HL-60 (cell line): ENCODE results near the gene FEZ2.

Experiments
- CTCF ChIP-seq: IDR thresholded peaks from one replicate; pipeline ENCODE4 v1.5.1; 2011; ENCODE audit warnings: low read length, control low read depth, inconsistent platforms; ENCODE audit not compliant: insufficient read depth
- GABPA ChIP-seq: IDR thresholded peaks from 2 replicates; pipeline ENCODE4 v1.6.1; 2012; ENCODE audit warnings: low read depth
- POLR2AphosphoS5 ChIP-seq: IDR thresholded peaks from 2 replicates; pipeline ENCODE4 v1.6.1; 2012; ENCODE audit warnings: low read depth
- REST ChIP-seq: IDR thresholded peaks from 2 replicates; pipeline ENCODE4 v1.6.1; 2012; ENCODE audit warnings: low read depth; ENCODE audit not compliant: insufficient replicate concordance
- SPI1 ChIP-seq: IDR thresholded peaks from 2 replicates; pipeline ENCODE4 v1.6.1; 2012; ENCODE audit warnings: low read depth, mild to moderate bottlenecking, borderline replicate concordance

DNA sequence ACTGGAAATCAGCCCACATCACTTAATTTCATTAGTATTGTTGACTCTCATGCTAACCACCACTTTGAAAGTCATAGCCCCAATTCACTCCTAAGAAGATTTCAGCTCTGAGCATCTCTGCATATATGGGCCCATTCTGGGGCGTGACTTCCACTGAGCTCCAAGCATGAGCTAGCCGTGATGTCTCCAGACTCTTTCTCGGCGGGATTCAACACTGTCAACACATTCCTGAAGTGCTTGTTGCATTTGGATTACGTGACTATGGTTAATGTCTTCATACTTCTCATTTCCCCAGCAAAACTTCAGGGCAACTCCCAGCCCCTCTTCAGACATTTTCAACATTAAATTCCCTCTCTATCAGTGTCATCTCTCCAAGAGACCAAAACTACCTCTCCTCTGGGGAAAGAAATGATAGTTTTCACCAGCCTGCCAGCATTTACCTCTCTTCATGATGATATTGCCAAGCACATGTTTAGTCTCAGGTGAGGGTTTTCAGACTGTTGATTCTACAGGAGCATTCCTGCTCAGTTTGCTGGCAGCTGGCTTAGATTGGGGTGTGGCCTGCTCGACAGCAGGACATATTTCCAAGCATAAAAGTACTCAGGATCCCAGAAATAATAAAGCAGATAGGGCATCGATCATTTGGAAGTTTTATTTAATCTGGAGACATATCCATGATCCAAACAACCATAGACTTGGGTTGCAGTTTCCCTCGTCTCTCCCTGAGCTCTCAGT, 81.7 kb downstream of the FEZ2 start:
- TF ChIP-seq CTCF (no peak), REST (no peak), POLR2AphosphoS5 (no peak), SPI1 (no peak), GABPA (no peak)
